H1 (cell line): ENCODE measurements around the gene TLK2. TPM values are rescaled to one million over a fixed set of nuclear protein-coding genes. Genes with fewer than 3 reads are reported as not detected.
"Not testable (repeated sequence)": the region's sequence is repeated elsewhere in the genome, so short reads cannot be mapped to it uniquely, and the experiment has no call there.

Experiments used
- CTCF ChIA-PET: fragments of 300-600 bp; sonication (Branson Sonifier 250); formaldehyde crosslinking; loops from one replicate; lab custom pipeline; 2021; ENCODE audit not compliant: partially characterized antibody; lab: Charles Lee
- POLR2A ChIA-PET: fragments of 300-600 bp; sonication (Branson Sonifier 250); formaldehyde crosslinking; loops from one replicate; lab custom pipeline; 2021; ENCODE audit warnings: inconsistent platforms; ENCODE audit not compliant: partially characterized antibody; lab: Charles Lee
- DNase-seq, 2 experiments: peaks; one replicate each; pipeline versions ENCODE4 v3.0.0 to v3.0.0-alpha.2; 2010 to 2022; ENCODE audit warnings: low spot score in 2 of 2, low read depth in 1 of 2, mixed read lengths in 1 of 2
- FAIRE-seq: peaks from 2 replicates; lab custom pipeline; 2011; peaks lifted over from hg19 to GRCh38; lab: Jason Lieb, UNC
- H2AFZ ChIP-seq: 2 replicates; pipeline ENCODE4 v1.8.1; 2012; ENCODE audit warnings: low read length, inconsistent platforms
- H2AK5ac ChIP-seq: 2 replicates; pipeline ENCODE4 v1.6.1; 2013; ENCODE audit warnings: low read depth, low read length
- H2BK120ac ChIP-seq: replicated peaks from 2 replicates; pipeline ENCODE3; 2013; ENCODE audit warnings: low read depth, low read length, inconsistent platforms
- H2BK12ac ChIP-seq: 2 replicates; pipeline ENCODE4 v1.6.1; 2013; ENCODE audit warnings: low read depth, low read length
- H2BK15ac ChIP-seq: 2 replicates; pipeline ENCODE4 v1.6.1; 2013; ENCODE audit warnings: low read length
- H2BK20ac ChIP-seq: 2 replicates; pipeline ENCODE4 v1.6.1; 2013; ENCODE audit warnings: low read length
- H2BK5ac ChIP-seq: 2 replicates; pipeline ENCODE4 v1.6.1; 2013; ENCODE audit warnings: low read depth, low read length
- H3K14ac ChIP-seq: 2 replicates; pipeline ENCODE4 v1.6.1; 2013; ENCODE audit warnings: inconsistent platforms; ENCODE audit not compliant: insufficient read length
- H3K18ac ChIP-seq: 2 replicates; pipeline ENCODE4 v1.6.1; 2013; ENCODE audit warnings: low read length; ENCODE audit errors: extremely low read depth
- H3K23ac ChIP-seq: 2 replicates; pipeline ENCODE4 v1.6.1; 2013; ENCODE audit warnings: inconsistent platforms; ENCODE audit not compliant: insufficient read length
- H3K23me2 ChIP-seq: 2 replicates; pipeline ENCODE4 v1.6.1; 2013; ENCODE audit warnings: low read depth, low read length
- H3K27ac ChIP-seq: 2 replicates; pipeline ENCODE4 v1.6.1; 2011; ENCODE audit warnings: low read depth, low read length, inconsistent platforms
- H3K27me3 ChIP-seq, 4 experiments: replicated peaks in 1 of 4; 1 replicate in 1 of 4; 2 replicates in 3 of 4; pipeline versions ENCODE4 v1.6.1 to v1.8.1; 2011 to 2013; ENCODE audit warnings: low read length in 3 of 4, mild to moderate bottlenecking in 3 of 4, inconsistent platforms in 2 of 4, mixed read lengths in 2 of 4, moderate library complexity in 1 of 4; ENCODE audit not compliant: control insufficient read depth in 3 of 4, insufficient read depth in 3 of 4; ENCODE audit errors: extremely low read depth in 1 of 4
- H3K36me3 ChIP-seq, 4 experiments: 2 replicates each; pipeline versions ENCODE4 v1.6.1 to v1.8.1; 2011 to 2013; ENCODE audit warnings: mild to moderate bottlenecking in 4 of 4, low read length in 3 of 4, moderate library complexity in 2 of 4, control low read depth in 1 of 4, inconsistent platforms in 1 of 4; ENCODE audit not compliant: insufficient read depth in 4 of 4, control insufficient read depth in 2 of 4
- H3K4ac ChIP-seq: replicated peaks from 2 replicates; pipeline ENCODE3; 2013; ENCODE audit warnings: low read length, low read depth, mixed read lengths, inconsistent platforms; ENCODE audit not compliant: insufficient read length
- H3K4me1 ChIP-seq, 4 experiments: replicated peaks in 1 of 4; 1 replicate in 1 of 4; 2 replicates in 3 of 4; pipeline versions ENCODE4 v1.6.1 to v1.8.1; 2011 to 2013; ENCODE audit warnings: low read length in 3 of 4, inconsistent platforms in 2 of 4, mixed read lengths in 1 of 4; ENCODE audit not compliant: insufficient read depth in 4 of 4, control insufficient read depth in 3 of 4
- H3K4me2 ChIP-seq, 2 experiments: 2 replicates each; pipeline versions ENCODE4 v1.6.1 to v1.8.1; 2011 to 2013; ENCODE audit warnings: low read depth in 2 of 2, low read length in 2 of 2, control low read depth in 1 of 2, inconsistent platforms in 1 of 2, mild to moderate bottlenecking in 1 of 2; ENCODE audit not compliant: insufficient read depth in 1 of 2
- H3K4me3 ChIP-seq, 4 experiments: fragments of 200-600, 300-600 bp in 1 of 4; sonication (generic), shearing (Covaris generic), sonication (Bioruptor Twin) in 1 of 4; 2 replicates each; pipeline versions ENCODE4 v1.5.1 to v1.8.1; 2011 to 2016; ENCODE audit warnings: low read length in 4 of 4, low read depth in 3 of 4, control low read depth in 2 of 4, inconsistent platforms in 2 of 4, mild to moderate bottlenecking in 2 of 4, mixed read lengths in 1 of 4, moderate library complexity in 1 of 4; ENCODE audit not compliant: insufficient read depth in 2 of 4; ENCODE audit errors: extremely low read depth in 1 of 4
- H3K56ac ChIP-seq: replicated peaks from 2 replicates; pipeline ENCODE3; 2013; ENCODE audit warnings: low read depth, mild to moderate bottlenecking, mixed read lengths, low read length, inconsistent platforms; ENCODE audit not compliant: insufficient read length
- H3K79me1 ChIP-seq: 2 replicates; pipeline ENCODE4 v1.6.1; 2013; ENCODE audit warnings: low read depth, low read length, control low read depth
- H3K79me2 ChIP-seq, 2 experiments: 2 replicates each; pipeline versions ENCODE4 v1.6.1 to v1.8.1; 2012 to 2013; ENCODE audit warnings: low read length in 2 of 2, mild to moderate bottlenecking in 2 of 2, inconsistent platforms in 1 of 2; ENCODE audit not compliant: insufficient read depth in 2 of 2, control insufficient read depth in 1 of 2
- H3K9ac ChIP-seq, 4 experiments: replicated peaks in 1 of 4; 1 replicate in 1 of 4; 2 replicates in 3 of 4; pipeline versions ENCODE4 v1.6.1 to v1.8.1; 2011 to 2013; ENCODE audit warnings: low read depth in 3 of 4, low read length in 3 of 4, control low read depth in 2 of 4, mild to moderate bottlenecking in 2 of 4, moderate library complexity in 2 of 4, inconsistent platforms in 1 of 4; ENCODE audit errors: extremely low read depth in 1 of 4
- H3K9me3 ChIP-seq, 2 experiments: 2 replicates each; pipeline versions ENCODE4 v1.6.1 to v1.8.1; 2012 to 2013; ENCODE audit warnings: mild to moderate bottlenecking in 2 of 2, moderate library complexity in 2 of 2, control low read depth in 1 of 2, inconsistent platforms in 1 of 2, low read depth in 1 of 2, low read length in 1 of 2, mixed read lengths in 1 of 2; ENCODE audit not compliant: insufficient read depth in 2 of 2
- H4K20me1 ChIP-seq, 2 experiments: replicated peaks in 1 of 2; 2 replicates each; pipeline versions ENCODE3 to v1.8.1; 2011 to 2013; ENCODE audit warnings: inconsistent platforms in 2 of 2, low read length in 2 of 2, mild to moderate bottlenecking in 1 of 2; ENCODE audit not compliant: insufficient read depth in 2 of 2, control insufficient read depth in 1 of 2
- H4K5ac ChIP-seq: 2 replicates; pipeline ENCODE4 v1.6.1; 2013; ENCODE audit warnings: low read length, low read depth, mixed read lengths, inconsistent platforms; ENCODE audit not compliant: insufficient read length
- H4K8ac ChIP-seq: 2 replicates; pipeline ENCODE4 v1.8.0; 2013; ENCODE audit warnings: mild to moderate bottlenecking, moderate library complexity, low read length, inconsistent platforms; ENCODE audit not compliant: insufficient read depth; ENCODE audit errors: extremely low read depth
- H4K91ac ChIP-seq: replicated peaks from 2 replicates; pipeline ENCODE3; 2013; ENCODE audit warnings: low read length, mixed read lengths, inconsistent platforms; ENCODE audit not compliant: insufficient read length
- WGBS, 2 experiments: shearing (Covaris generic) in 1 of 2; methylation state at CpG; one replicate each; pipeline versions ENCODE4 v1.1.6 to v1.1.7; 2013 to 2015; ENCODE audit warnings: low lambda C conversion rate in 2 of 2, mixed read lengths in 2 of 2, inconsistent platforms in 1 of 2, low coverage in 1 of 2, missing lambda C conversion rate in 1 of 2; ENCODE audit not compliant: insufficient replicate concordance in 2 of 2, insufficient coverage in 1 of 2, insufficient read length in 1 of 2; ENCODE audit errors: extremely low coverage in 1 of 2, missing lambda C conversion rate in 1 of 2; 5-methylcytosine and 5-hydroxymethylcytosine counted together
- polyA plus RNA-seq, 7 experiments: library from polyadenylated mRNA; depleted of rRNA in 3 of 7; stranded (reverse) in 5 of 7; unstranded in 2 of 7; fragments of >200 nt in 5 of 7; fragments of 200-250 nt in 2 of 7; gene quantifications; 1 replicate in 5 of 7; 2 replicates in 1 of 7; 4 replicates in 1 of 7; pipeline versions ENCODE4 v1.2.1 to v1.2.3, GENCODE V29; 2011 to 2013; ENCODE audit warnings: missing spikeins in 2 of 7, mixed read lengths in 2 of 7
- total RNA-seq: library from RNA; stranded (reverse); fragmentation: NEBNext Ultra II Directional; extraction: Animal tissue kit (Norgen Biotek cat#: 25700); gene quantifications from 2 replicates; pipeline ENCODE4 v1.2.1, GENCODE V29; 2021

TLK2 gene
- total and polyA plus RNA-seq, 2 of the 8 experiments (the other 6 are each of a cell fraction or from before 2014, with no cell fraction given) = 43.1 to 59.9 TPM

DNA sequence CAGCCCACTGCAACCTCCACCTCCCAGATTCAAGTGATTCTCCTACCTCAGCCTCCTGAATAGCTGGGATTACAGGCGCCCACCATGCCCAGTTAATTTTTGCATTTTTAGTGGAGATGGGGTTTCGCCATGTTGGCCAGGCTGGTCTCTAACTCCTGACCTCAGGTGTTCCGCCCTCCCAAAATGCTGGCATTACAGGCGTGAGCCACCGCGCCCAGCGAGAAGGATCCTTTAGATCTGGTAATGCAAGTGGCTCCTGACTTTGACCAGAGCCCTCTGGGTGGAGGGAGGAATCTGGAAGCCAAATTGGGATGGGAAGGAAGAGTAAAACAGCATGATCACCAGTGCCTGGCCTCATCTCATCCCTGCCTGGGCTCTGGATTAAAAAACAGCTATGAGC, 13.4 kb upstream of the TLK2 start:
- H2AK5ac ChIP-seq, H3K18ac ChIP-seq, H2BK15ac ChIP-seq, H3K79me1 ChIP-seq, H3K23me2 ChIP-seq, FAIRE-seq, H3K9ac ChIP-seq, H2AFZ ChIP-seq, H3K23ac ChIP-seq, H3K4me1 ChIP-seq, H4K5ac ChIP-seq, H4K91ac ChIP-seq, DNase-seq, H2BK20ac ChIP-seq, H3K56ac ChIP-seq, H3K14ac ChIP-seq, H3K4me3 ChIP-seq, POLR2A ChIA-PET, H3K79me2 ChIP-seq, H2BK12ac ChIP-seq, H4K8ac ChIP-seq, H3K27me3 ChIP-seq, H3K27ac ChIP-seq, H2BK120ac ChIP-seq, CTCF ChIA-PET, H2BK5ac ChIP-seq, H4K20me1 ChIP-seq, H3K9me3 ChIP-seq, H3K4ac ChIP-seq, H3K4me2 ChIP-seq, H3K36me3 ChIP-seq: not testable (repeated sequence)
- 89% methylated on average over 7 of the region's 7 CpGs; no CpG with 5 or more reads in 1 of the 2 experiments for WGBS, 2 experiments
